Natural killer cell (primary cell): ENCODE data around the gene MIEF1. TPM values are rescaled to one million over a fixed set of nuclear protein-coding genes. Genes with fewer than 3 reads are reported as not detected.
A peak's percentile ranks its signal among the peaks of the same experiment; 100 is the strongest.

Experiments
- ATAC-seq, 3 donors: fragments of 150-1000 bp in 2 of 3; fragments of 200-7000 bp in 1 of 3; cut with Tn5 transposase; 1 replicate in 1 of 3; 2 replicates in 2 of 3; pipeline ENCODE4 v1.10.0; 2021; ENCODE audit warnings: mild to moderate bottlenecking in 2 of 3, moderate library complexity in 2 of 3
- DNase-seq, 2 donors: peaks; one replicate each; pipeline versions ENCODE4 v3.0.0 to v3.0.0-alpha.2; 2013 to 2021; ENCODE audit warnings: mixed read lengths in 1 of 2
- H3K27ac ChIP-seq: one replicate; pipeline ENCODE4 v1.5.1; 2013; ENCODE audit warnings: mild to moderate bottlenecking, low read length
- H3K27me3 ChIP-seq: one replicate; pipeline ENCODE4 v1.6.1; 2013; ENCODE audit warnings: low read length; ENCODE audit not compliant: control insufficient read depth, insufficient read depth
- H3K36me3 ChIP-seq: one replicate; pipeline ENCODE4 v1.6.1; 2013; ENCODE audit warnings: low read length; ENCODE audit not compliant: control insufficient read depth, insufficient read depth
- H3K4me1 ChIP-seq: one replicate; pipeline ENCODE4 v1.6.1; 2013; ENCODE audit warnings: low read length; ENCODE audit not compliant: control insufficient read depth, insufficient read depth
- H3K4me3 ChIP-seq: one replicate; pipeline ENCODE4 v1.5.1; 2013; ENCODE audit warnings: low read length
- H3K9me3 ChIP-seq: one replicate; pipeline ENCODE4 v1.6.1; 2013; ENCODE audit warnings: low read length; ENCODE audit not compliant: control insufficient read depth, insufficient read depth
- H3K27ac Mint-ChIP-seq, 2 donors: one replicate each; pipeline ENCODE4 v1.8.0; 2022; ENCODE audit warnings: mild to moderate bottlenecking in 2 of 2, mixed read lengths in 2 of 2, moderate library complexity in 1 of 2
- H3K27me3 Mint-ChIP-seq, 2 donors: one replicate each; pipeline ENCODE4 v1.8.0; 2022; ENCODE audit warnings: low read depth in 2 of 2, mixed read lengths in 2 of 2
- H3K36me3 Mint-ChIP-seq: one replicate; pipeline ENCODE4 v1.8.0; 2022; ENCODE audit warnings: mixed read lengths
- H3K4me1 Mint-ChIP-seq, 2 donors: one replicate each; pipeline ENCODE4 v1.8.0; 2022; ENCODE audit warnings: mixed read lengths in 2 of 2
- H3K4me3 Mint-ChIP-seq: one replicate; pipeline ENCODE4 v1.8.0; 2022; ENCODE audit warnings: mild to moderate bottlenecking, moderate library complexity, mixed read lengths
- H3K9me3 Mint-ChIP-seq, 2 donors: one replicate each; pipeline ENCODE4 v1.8.0; 2022; ENCODE audit warnings: mixed read lengths in 2 of 2
- WGBS: methylation state at CpG from one replicate; pipeline ENCODE4 v1.1.7; 2013; ENCODE audit warnings: missing lambda C conversion rate; ENCODE audit not compliant: insufficient coverage; 5-methylcytosine and 5-hydroxymethylcytosine counted together
- intact Hi-C: fragments of 100-400 bp; cut with micrococcal nuclease; formaldehyde crosslinking; loops from one replicate; pipeline ENCODE4 v1.14.2; 2022
- total RNA-seq, 4 donors: library from RNA; stranded (reverse); fragments of 120-200 nt in 1 of 4; gene quantifications; one replicate each; pipeline versions ENCODE4 v1.2.3 to v1.2.4, GENCODE V29; 2013 to 2022
- TF ChIP-seq, protein P1 (sequence below): fragments of 200-600 bp; IDR thresholded peaks from one replicate; pipeline ENCODE4 v1.8.0; 2022; ENCODE audit warnings: antibody characterized with exemption

Gene MIEF1
- total RNA-seq, 3 donors from 2014 or later (not counting 1 experiment from before 2014, with no cell fraction given) = 16.1 to 27.6 (median 25.1) TPM

DNA sequence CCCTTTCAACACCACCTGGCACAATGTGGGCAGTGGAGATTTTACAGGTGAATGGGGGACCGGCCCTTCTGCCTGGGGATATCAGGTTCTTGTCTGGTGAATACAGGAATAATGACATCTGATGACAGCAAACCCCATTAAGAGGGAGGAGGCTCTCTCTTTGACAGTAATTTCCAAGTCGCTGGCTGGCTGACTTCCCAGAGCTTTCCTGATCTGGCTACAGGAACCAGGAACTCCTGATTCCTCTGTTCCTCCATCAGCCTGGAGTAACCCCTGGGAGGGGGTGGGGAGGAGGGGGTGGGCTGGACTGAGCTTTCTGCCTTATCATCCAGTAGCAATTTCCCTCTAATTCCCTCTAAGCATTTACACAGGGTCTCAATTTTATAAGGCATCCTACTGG lies 3.7 kb upstream of the MIEF1 start:
- Histone ChIP-seq H3K27ac (no peak overlapping the region), H3K4me3 (no peak overlapping the region), H3K9me3 (no peaks in the 10 kb centered on the region), H3K27me3 (no peaks in the 10 kb centered on the region), H3K4me1 (peaks cover 17% of the 10 kb centered on the region), H3K36me3 (no peaks in the 10 kb centered on the region)
- Mint-ChIP-seq H3K4me1 (peaks cover 19 to 21% of the 10 kb centered on the region in 2 donors), H3K27ac (no peak overlapping the region), H3K36me3 (no peaks in the 10 kb centered on the region), H3K4me3 (no peak overlapping the region), H3K27me3 (no peaks in the 10 kb centered on the region), H3K9me3 (no peaks in the 10 kb centered on the region)
- TF ChIP-seq, protein P1, sequence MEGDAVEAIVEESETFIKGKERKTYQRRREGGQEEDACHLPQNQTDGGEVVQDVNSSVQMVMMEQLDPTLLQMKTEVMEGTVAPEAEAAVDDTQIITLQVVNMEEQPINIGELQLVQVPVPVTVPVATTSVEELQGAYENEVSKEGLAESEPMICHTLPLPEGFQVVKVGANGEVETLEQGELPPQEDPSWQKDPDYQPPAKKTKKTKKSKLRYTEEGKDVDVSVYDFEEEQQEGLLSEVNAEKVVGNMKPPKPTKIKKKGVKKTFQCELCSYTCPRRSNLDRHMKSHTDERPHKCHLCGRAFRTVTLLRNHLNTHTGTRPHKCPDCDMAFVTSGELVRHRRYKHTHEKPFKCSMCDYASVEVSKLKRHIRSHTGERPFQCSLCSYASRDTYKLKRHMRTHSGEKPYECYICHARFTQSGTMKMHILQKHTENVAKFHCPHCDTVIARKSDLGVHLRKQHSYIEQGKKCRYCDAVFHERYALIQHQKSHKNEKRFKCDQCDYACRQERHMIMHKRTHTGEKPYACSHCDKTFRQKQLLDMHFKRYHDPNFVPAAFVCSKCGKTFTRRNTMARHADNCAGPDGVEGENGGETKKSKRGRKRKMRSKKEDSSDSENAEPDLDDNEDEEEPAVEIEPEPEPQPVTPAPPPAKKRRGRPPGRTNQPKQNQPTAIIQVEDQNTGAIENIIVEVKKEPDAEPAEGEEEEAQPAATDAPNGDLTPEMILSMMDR = no peak
- WGBS = 93% methylated on average over 2 of the region's 2 CpGs
- intact Hi-C loops = no loop called here
- DNase-seq (no peak), ATAC-seq (no peak)

DNA sequence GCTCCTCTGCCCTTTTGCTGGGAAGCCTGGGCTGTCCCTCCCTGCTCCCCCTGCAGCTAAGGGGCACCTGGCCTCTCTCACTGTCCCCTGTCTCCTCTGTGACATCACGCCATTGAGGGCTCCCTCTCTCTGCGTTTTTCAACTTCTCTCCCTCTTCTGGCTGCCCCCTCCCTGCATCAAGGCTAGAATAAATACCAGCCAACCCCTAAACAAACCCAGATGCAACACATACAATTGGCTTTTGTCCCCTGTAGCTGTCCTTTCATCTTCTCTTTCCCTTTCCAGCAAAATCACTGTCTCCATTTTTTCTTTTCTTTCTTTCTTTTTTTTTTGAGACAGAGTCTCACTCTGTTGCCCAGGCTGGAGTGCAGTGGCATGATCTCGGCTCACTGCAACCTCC lies 3.3 kb upstream of the MIEF1 start:
- H3K4me1 Mint-ChIP-seq = peaks cover 23 to 24% of the 10 kb centered on the region in 2 donors
- H3K4me3 Mint-ChIP-seq = no peak overlapping the region
- DNase-seq = no peak
- H3K27ac Mint-ChIP-seq = no peak overlapping the region
- H3K9me3 ChIP-seq = no peaks in the 10 kb centered on the region
- TF ChIP-seq, protein P1 = no peak
- intact Hi-C loops = no loop called here
- no peak overlapping the region for H3K4me3 ChIP-seq
- ATAC-seq = no peak
- H3K27me3 Mint-ChIP-seq = no peaks in the 10 kb centered on the region
- H3K27me3 ChIP-seq = no peaks in the 10 kb centered on the region
- no peak overlapping the region for H3K27ac ChIP-seq
- peaks cover 22% of the 10 kb centered on the region for H3K4me1 ChIP-seq
- peaks cover under 1% of the 10 kb centered on the region for H3K36me3 ChIP-seq
- 74% methylated on average over 2 of the region's 3 CpGs for WGBS
- no peaks in the 10 kb centered on the region for H3K36me3 Mint-ChIP-seq
- H3K9me3 Mint-ChIP-seq = no peaks in the 10 kb centered on the region

DNA sequence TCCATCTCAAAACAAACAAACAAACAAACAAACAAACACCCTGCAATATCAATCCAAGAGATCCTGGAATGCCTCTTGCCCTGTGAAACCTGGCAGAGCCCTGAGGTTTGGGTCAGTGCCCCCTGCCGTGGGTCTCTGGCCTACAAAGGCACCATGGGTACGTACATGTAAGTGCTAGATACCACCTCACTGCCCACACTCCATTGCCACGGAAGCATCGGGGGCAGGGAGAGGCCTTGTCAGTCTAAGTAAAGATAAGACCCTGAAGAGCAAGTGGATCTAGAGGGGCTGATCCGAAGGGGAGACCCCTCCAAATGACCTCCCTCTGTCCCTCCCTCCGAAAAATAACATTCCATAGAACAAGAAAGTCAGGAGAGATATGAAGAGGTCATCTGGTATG lies 2.0 kb upstream of the MIEF1 start:
- DNase-seq (no peak), ATAC-seq (no peak)
- WGBS = 86% methylated on average over 5 of the region's 6 CpGs
- peaks cover 26% of the 10 kb centered on the region for H3K4me1 ChIP-seq
- H3K4me1 Mint-ChIP-seq = peaks cover 27 to 32% of the 10 kb centered on the region in 2 donors
- intact Hi-C loops = loop anchor here (10.0 kb wide), 1 partner anchor 105 kb away; the partner anchor contains the start of gene TAB1
- no peak overlapping the region for H3K4me3 ChIP-seq
- no peaks in the 10 kb centered on the region for H3K27me3 Mint-ChIP-seq
- H3K27ac Mint-ChIP-seq = no peak overlapping the region
- peaks cover 13% of the 10 kb centered on the region for H3K36me3 ChIP-seq
- H3K27ac ChIP-seq = no peak overlapping the region
- H3K4me3 Mint-ChIP-seq = no peak overlapping the region
- TF ChIP-seq, protein P1 = no peak
- H3K9me3 Mint-ChIP-seq = no peaks in the 10 kb centered on the region
- H3K27me3 ChIP-seq = no peaks in the 10 kb centered on the region
- no peaks in the 10 kb centered on the region for H3K36me3 Mint-ChIP-seq
- no peaks in the 10 kb centered on the region for H3K9me3 ChIP-seq

DNA sequence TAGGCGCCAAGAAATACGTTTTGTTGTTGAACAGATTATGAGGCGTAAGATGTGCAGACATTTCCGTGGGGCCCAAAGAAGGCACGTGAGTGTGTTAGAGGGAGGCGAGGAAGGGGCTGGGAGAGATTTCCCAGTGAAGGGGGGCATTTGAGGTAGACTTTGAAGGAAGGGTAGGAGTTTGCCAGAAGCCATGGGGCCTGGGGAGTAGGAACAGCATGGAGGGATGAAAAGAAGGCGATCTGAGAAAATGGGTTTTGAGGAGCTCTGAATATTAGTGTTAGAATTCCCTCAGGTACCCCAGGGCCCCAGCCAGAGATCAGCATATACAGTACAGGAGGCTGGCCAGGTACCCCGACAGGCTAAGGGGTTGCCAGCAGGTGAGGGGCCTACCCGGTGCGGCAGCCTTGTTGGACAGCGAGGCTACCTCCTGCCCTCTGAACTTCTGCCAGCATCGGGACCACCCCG lies 414 bp upstream of the MIEF1 start:
- DNase-seq (no peak), ATAC-seq (no peak)
- Mint-ChIP-seq H3K9me3 (no peaks in the 10 kb centered on the region), H3K4me3 (peak overlapping the region; percentile 91), H3K36me3 (no peaks in the 10 kb centered on the region), H3K27ac (peak overlapping the region; percentile 90 to 94), H3K4me1 (peaks cover 27 to 46% of the 10 kb centered on the region in 2 donors), H3K27me3 (no peaks in the 10 kb centered on the region)
- Histone ChIP-seq H3K36me3 (peaks cover 29% of the 10 kb centered on the region), H3K9me3 (no peaks in the 10 kb centered on the region), H3K27ac (peak overlapping the region; percentile 80), H3K27me3 (no peaks in the 10 kb centered on the region), H3K4me1 (peaks cover 26% of the 10 kb centered on the region), H3K4me3 (peak overlapping the region; percentile 76)
- TF ChIP-seq, protein P1 = no peak
- WGBS = 54% methylated on average over 13 of the region's 13 CpGs
- intact Hi-C loops = loop anchor here (1.0 to 10.0 kb wide), 4 partner anchors 19 to 543 kb away; partner anchors contain the start of genes ATF4, RPS19BP1 and TAB1
